ENCODE results near the gene PRKCB.

GRCh38 chr16:24011237-24011636 lies 175.5 kb downstream of the PRKCB start:
- TF ChIP-seq CTCF (IDR thresholded peaks at IDR 0.05): no peak
- TF ChIP-seq POLR2AphosphoS5 (IDR thresholded peaks at IDR 0.05): no peak
